Measurements from ENCODE around the gene ANKRD24. TPM values are rescaled to one million over a fixed set of nuclear protein-coding genes. Genes with fewer than 3 reads are reported as not detected.

ANKRD24 gene
- total RNA-seq, 2 experiments from 2014 or later = 0.60 to 0.72 TPM

Other genes with a start within 250 kb of the ANKRD24 start
- gene NMRK2, start 249.6 kb upstream of the ANKRD24 start, total RNA-seq = not detected
- gene DAPK3, start 211.6 kb upstream of the ANKRD24 start, total RNA-seq = 10 to 100 TPM; 35.5 to 41.8 TPM
- 1,000 to 10,000 TPM; 1,428 to 1,492 TPM for gene EEF2, start 197.2 kb upstream of the ANKRD24 start, total RNA-seq
- gene PIAS4, start 175.0 kb upstream of the ANKRD24 start, total RNA-seq = 10 to 100 TPM; 33.3 to 40.4 TPM
- gene ZBTB7A, start 115.8 kb upstream of the ANKRD24 start, total RNA-seq = 10 to 100 TPM; 39.4 to 47.5 TPM
- gene MAP2K2, start 58.6 kb upstream of the ANKRD24 start, total RNA-seq = 100 to 1,000 TPM; 175 to 202 TPM
- under 1 TPM in 1 of 2 experiments, not detected in 1; 0.07 TPM for gene CREB3L3, start 29.1 kb upstream of the ANKRD24 start, total RNA-seq
- gene SIRT6, start 126 bp upstream of the ANKRD24 start, total RNA-seq = 10 to 100 TPM; 31.3 to 35.2 TPM
- 1 to 10 TPM in 1 of 2 experiments, under 1 TPM in 1; 0.27 to 1.2 TPM for gene EBI3, start 46.8 kb downstream of the ANKRD24 start, total RNA-seq
- 10 to 100 TPM; 24.8 to 25.5 TPM for gene YJU2, start 64.4 kb downstream of the ANKRD24 start, total RNA-seq
- gene SHD, start 96.6 kb downstream of the ANKRD24 start, total RNA-seq = not detected
- 10 to 100 TPM; 45.4 to 48.7 TPM for gene TMIGD2, start 119.7 kb downstream of the ANKRD24 start, total RNA-seq
- 10 to 100 TPM; 12.7 to 17.2 TPM for gene FSD1, start 121.9 kb downstream of the ANKRD24 start, total RNA-seq
- gene STAP2, start 156.1 kb downstream of the ANKRD24 start, total RNA-seq = 10 to 100 TPM; 10.4 to 11.9 TPM
- 10 to 100 TPM; 21.2 to 28.1 TPM for gene MPND, start 160.9 kb downstream of the ANKRD24 start, total RNA-seq
- 10 to 100 TPM; 67.7 to 68.2 TPM for gene SH3GL1, start 217.9 kb downstream of the ANKRD24 start, total RNA-seq
- gene CHAF1A, start 220.0 kb downstream of the ANKRD24 start, total RNA-seq = 10 to 100 TPM; 77.1 to 83.7 TPM